HG02938 (cell line): ENCODE data around the gene CDK3.
"Not testable (repeated sequence)": the region's sequence is repeated elsewhere in the genome, so short reads cannot be mapped to it uniquely, and the experiment has no call there.

Experiments used
- ATAC-seq: cut with Tn5 transposase; IDR thresholded peaks from one replicate; pipeline ENCODE4 v1.9.1; 2021; ENCODE audit warnings: mild to moderate bottlenecking, moderate library complexity; ENCODE audit not compliant: unreplicated experiment

Gene CDK3

DNA sequence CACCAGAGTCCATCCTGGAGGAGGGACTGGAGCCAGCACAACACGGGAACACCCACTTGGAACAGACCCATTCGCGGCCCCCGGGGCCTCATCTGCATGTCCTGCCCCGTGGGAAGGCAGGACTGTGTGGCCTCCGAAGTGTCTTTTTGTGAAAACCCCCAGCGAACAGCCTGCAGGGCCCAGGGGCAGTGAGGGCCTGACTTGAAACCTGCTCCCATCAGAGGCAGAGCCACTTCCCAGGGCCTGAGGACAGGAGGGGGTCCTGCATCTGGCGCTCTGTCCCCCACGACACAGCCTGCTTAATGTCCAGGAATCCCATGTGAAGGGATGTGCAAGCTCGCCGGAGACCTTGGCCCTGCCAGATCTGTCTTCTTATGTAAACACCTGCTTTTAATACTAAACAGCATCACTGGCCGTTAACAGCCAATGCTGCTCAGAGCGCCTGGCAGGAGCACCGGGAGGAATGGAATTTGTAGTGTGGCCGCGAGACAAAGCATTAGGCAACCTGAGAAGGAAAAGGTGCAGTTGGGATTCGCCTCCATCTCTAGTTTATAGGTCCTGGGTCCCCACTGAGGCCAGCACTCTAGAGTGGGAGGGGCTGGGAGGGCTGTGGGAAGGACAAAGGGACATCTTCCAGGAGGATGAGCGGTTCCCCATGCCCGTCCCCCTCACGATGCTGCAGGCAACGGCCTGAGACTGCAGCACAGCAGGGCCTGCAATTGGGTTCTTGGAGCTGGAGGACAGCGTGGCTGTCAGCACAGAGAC lies 36.0 kb downstream of the CDK3 start:
- no peak for ATAC-seq

DNA sequence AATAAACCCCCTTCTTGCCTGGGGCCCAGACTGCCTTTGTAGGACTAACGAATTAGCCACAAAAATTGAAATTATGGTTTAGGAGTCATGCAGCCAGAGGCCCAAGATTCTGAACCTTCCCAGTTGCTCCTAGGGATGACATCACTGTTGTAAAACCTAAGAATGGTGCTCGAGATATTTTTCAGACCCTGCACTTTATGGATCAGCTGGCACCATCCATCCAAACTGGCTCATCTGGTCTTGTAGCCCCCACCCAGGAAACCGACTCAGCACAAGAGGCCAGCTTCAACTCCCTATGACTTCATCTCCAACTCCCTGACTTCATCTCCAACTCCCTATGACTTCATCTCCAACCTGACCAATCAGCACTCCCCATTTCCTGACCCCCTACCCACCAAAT lies 37.4 kb downstream of the CDK3 start:
- ATAC-seq = no peak

DNA sequence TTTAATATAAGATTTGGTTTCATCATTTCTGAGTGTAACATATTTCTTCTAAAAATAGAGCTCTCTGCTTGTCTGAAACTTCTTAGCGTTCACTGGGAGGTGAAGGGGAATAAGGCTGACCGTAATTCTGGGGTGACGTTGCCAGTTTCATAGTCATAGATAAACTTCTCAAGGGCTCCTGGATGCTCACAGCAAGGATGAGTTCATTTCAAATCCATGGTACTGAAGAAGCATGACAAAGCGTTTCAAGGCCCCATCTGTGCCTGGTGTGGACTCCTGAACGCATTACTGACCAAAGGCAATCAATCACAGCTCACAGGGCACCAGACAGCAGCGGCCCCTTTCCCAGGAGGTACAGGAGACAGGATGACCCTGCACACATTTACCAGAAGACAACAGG lies 38.5 kb downstream of the CDK3 start:
- ATAC-seq = no peak

DNA sequence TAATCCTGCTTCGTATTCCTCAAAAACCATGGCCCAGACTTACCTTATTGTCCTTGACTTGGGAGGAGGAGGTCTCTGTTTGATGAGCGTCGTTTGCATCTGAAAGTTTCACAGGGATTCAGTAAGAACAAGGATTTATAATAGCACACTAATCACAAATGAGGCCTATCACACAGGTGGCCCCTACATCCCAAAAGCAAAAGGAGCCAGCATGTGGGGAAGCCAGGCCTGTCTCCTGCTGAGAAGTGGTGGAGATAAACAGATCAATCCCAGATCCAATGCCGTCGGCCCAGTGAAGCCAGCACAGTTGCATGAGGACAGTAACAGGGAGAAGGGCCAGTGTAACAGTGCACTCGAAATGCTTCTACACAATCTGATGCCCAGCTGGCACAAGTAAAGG lies 39.7 kb downstream of the CDK3 start:
- no peak for ATAC-seq

DNA sequence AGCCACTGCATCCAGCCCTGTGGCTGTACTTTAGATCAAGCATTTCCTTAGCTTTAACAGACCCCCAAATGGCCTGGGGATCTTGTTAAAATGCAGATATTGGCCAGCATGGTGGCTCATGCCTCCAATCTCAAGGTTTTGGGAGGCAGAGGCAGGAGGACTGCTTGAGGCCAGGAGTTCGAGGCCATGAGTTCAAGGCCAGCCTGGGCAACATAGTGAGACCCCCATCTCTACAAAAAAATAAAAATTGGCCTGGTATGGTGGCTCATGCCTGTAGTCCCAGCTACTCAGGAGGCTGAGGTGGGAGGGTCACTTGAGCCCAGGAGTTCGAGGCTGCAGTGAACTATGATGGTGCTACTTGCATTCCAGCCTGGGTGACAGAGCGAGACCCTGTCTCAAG lies 42.2 kb downstream of the CDK3 start:
- ATAC-seq = not testable (repeated sequence)

DNA sequence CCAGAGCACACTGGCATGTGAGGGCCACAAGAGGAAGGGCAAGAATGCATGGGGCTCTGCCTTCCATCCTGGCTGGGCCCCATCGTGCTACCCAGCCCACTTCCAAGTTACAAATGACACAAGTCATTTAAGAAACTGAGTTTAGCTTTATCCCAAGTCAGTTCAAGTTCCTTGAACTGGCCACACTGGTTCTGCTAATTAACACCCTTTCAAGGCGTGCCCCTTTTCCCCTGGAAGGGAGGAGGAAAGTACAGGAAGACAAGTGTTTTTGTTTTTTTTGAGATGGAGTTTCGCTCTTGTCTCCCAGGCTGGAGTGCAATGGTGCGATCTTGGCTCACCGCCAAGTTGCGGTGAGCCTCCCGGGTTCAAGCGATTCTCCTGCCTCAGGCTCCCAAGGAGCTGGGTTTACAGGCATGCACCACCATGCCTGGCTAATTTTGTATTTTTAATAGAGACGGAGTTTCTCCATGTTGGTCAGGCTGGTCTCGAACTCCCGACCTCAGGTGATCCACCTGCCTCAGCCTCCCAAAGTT lies 43.9 kb downstream of the CDK3 start:
- not testable (repeated sequence) for ATAC-seq

DNA sequence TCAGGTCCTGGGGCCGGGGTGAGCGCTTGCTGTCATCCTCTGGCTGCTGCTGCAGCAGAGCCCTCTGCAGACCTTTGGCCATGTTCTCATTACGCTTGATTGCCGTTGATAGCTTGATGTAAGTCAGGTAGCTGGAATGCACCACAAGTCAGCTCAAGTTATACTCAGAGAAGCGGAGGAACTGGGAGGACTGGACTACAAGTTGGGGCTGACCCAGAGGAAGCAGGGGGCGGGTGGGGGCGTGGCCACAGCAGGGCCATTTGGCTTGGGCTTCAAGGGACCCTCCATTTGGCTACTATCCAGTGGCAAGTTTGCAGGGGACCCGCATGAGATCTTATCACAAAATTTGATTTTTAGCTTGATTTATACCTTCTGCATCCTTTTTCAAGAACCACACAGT lies 45.4 kb downstream of the CDK3 start:
- no peak for ATAC-seq

DNA sequence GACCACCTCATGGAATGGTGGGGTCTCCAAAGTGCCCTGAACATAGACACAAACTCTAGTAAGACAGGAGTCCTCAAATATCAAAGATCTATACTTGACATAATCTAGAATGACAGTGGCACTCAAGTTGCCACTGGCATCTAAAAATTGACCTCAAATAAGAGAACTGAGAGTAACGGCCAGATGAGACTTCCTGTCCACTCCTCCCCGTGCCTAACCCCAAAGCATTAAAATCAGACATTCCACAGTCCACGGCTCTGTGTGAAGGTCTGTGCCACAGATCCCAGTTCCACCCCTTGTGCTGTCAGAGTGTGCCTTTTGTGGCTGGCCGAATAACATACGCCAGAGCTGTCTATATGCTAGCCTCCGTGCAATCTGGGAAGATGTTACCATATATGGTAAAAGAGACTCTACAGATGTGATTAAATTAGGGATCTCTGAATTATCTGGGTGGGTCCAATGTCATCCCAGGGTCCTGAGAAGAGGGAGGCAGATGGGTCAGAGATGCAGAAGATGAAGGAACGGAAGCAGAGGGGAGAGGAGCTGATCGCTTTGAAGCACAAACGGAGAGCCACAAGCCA lies 47.5 kb downstream of the CDK3 start:
- ATAC-seq = no peak

DNA sequence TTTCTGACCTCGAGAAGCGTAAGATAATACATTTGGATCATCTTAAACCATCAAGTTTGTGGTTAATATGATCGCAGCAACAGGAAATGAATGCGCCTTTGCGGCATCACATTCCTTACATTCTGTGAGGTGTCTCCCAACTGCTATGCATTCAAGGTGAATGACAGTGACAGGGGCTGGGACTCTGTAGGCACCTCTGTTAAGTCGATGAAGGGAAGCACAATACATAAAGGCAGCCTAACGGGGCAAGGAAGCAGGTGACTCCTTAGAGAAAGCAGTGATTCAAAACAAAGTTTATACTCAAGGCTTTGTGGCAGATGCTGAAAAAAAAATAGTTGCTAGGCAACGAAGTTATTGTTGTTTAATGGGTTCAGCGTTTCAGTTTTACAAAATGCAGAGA lies 48.1 kb downstream of the CDK3 start:
- no peak for ATAC-seq

DNA sequence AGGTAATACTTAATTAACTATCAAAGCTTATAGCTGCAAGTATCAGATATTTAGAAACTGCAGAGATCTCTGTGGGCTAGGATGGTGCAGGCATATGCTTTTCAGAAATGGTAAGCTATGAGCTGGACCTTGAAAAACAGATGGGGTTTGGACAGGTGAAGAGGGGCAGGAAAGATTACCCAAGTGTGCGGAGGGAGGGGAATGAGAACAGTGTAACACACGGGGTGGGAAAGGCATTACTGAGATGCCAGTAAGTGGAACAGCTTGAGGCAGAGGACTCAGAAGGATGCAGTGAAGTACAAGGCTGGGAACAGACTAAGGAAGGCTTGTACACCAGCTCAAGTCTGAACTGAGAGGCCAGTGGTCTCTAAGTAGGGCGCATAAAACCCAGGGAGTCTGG lies 48.6 kb downstream of the CDK3 start:
- ATAC-seq = no peak

DNA sequence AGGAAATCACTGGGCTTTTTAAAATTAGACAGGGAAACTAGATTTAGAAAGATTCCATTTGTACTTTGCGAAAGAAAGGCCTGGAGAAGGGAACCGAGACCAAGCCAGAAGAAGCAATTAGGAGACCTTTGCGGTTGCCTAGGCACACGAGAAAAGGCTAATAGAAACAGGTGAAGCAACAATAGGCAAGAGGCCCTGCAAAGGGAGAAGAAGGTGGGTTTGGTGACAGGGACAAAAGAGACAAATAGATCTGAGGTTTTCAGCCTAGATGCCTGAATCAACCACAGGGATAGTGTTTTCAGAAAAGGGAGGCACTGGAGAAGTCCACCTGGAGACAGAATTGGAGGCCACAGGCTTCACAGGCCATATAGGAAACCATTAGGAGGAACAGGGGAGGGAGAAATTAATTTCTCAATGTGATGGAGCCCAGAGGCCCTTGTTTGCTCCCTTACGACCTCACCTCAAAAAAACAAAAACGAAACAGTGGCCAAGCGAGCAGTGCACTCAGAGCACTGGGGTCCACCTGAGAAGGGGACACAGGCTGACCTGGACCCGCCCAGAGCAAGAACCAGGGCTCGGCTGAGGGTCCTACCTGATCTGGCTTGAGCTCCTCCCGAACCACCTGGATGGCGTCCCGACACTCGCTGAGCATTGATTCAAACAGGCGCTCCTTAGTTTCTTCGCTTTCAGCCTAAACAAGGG lies 49.3 kb downstream of the CDK3 start:
- ATAC-seq = no peak

DNA sequence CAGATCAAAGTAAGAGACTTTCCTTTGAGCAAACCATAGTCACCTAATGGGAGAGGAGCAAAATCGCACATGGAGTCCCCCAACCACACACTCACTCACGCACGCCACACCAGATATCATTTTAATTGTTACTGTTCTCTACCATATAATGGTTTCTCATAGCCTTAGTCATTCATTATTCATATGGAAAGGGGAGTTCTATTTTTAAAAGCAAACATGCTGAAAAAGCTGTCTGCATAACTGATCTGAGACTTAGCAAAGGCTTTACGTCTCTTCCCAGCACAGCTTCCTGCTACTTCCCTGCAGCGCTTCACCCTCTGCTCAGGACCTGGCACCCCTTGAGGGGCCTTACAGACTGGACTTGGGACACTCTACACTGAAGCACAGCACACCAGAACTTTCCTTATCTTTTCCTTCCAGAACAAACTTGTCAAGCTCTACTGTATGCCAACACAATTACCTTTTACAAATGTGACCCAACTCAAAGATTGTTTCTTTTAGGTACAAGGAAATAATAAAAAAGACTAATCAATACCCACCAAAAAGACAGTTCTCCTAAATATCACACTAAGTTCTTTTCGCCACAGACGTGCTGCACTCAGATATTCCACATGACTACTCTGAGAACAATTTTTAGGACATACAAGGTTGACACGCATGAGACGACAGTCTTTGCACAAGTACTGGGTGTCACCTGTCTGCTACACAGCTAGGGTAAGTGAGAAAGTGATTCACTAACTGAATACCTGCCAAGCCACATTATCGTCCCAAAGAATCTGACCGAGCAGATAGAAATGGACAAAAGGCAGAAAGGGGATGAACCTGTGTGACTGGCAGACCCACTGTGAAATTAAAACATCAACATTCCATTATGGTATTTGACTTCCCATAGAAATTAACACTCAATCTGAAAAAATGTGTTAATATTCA lies 50.1 kb downstream of the CDK3 start:
- no peak for ATAC-seq

DNA sequence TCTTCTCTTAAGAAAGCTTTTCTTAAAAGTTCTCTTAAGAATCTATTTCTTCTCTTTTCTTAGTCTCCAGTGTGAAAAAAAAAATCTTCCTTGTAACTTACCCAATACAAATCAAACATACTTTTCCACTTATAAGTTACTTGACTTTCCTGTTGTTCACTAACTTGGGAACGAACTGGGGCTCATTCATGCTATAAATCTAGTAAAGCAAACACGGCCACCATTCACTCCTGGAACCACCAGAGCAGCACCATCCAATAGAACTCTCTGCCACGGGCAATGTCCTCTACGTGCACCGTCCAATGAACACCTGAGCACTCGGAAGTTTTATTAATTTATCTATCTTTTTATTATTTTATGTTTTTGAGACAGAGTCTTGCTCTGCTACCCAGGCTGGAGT lies 50.9 kb downstream of the CDK3 start:
- ATAC-seq = no peak

DNA sequence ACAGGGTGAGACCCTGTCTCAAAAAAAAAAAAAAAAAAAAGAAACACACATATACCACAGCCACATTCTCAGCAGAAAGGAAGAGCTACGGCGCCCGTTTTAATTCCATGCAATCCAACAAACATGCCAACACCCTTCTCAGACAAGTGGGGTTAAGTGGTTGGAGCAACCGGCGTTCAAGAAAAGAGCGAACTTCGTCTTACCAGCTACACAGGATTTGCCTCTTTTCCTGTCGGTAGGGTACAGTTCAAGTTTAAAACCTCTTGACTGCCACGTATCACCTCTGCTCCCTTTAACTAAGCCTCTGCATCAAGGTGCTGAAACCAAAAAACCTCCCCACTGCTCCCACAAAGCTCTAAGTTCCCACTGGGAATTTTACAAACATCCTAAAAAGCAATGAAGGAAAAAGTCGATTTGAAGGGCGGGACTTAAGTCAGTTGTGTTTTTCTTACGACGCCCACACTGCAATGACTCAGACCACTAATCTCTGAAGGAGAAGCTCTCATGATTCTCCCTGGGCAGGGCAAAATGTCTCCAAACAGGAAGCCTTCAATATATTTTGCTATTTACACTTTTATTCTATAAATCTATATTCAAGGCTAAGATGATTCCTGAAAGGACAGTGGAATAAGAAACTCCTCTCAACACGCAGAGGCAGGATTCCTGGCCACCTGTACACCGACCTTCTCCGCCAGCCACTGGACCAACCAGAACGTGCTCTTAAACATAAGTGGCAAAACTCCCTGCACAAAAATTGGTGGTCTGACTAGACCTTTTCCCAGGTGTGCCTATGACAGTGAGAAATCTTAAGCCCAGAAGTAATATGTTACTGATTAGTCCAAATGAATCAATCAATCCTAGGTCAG lies 52.8 kb downstream of the CDK3 start:
- no peak for ATAC-seq

DNA sequence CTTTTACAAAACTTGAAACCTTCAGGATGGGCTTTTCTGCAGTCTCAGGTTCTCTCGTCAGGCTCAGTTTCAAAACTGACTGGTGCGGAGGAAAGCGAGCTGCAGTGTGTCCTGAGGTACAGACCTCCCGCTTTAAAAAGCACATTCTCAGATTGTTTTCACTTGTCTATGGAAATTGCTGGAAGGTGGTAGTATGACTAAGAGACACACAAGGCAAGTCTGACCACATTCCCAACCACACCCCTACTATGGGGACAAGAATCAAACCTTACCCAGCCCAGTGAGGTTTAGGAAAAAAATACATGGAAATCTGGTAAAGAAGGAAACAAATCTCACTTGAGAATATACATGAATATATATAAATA lies 53.4 kb downstream of the CDK3 start:
- no peak for ATAC-seq
